ENCODE measurements around the gene USP10.

USP10 gene

DNA sequence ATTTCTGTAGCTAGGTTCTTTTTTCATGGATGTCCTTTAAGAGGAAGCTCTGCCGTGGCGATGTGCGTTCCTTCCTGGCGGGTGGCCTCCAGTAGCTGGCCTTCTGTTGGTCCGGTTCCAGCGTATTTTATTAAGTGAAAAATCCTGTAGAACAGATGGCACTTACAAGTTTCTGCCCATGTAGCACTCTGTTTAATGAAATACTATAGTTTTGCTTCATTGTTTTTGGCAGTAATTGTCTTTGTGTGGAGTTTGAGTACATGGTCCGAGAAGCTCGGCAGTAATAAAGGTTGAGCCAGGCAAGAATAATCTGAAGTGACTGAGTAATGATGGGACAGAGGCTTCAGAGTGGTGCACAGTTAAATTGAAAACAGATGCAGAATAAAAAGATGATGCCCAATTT is 20.4 kb downstream of the USP10 start:
- Histone ChIP-seq H3K27ac (ENCODE audit: extremely low read depth, low read depth, low read length) (no peak overlapping the region), H3K36me3 (ENCODE audit: control insufficient read depth in 2 of 2, insufficient read depth in 1 of 2, low read length in 2 of 2) (peaks cover 5 to 15% of the 10 kb centered on the region in 2 experiments; a peak in 2 of 3 replicates)

DNA sequence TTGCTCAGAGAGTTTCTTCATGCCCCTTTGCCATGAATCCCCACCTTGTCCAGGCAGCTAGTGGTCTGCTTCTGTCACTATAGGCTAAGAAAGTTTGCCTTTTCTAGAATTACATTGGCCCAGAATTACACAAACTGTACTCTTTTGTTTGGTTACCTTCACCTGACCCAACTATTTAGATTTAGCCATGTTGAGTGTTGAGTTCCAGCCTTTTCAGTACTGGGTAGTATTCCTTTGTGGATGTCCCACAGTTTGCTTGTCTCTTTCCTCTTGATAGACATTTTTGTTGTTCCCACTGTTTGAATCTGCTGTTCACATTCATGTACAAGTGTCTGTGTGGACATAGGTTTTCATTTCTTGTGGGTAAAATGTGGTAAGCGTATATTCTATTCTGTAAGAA is 22.3 kb downstream of the USP10 start:
- Histone ChIP-seq H3K36me3 (ENCODE audit: control insufficient read depth in 2 of 2, insufficient read depth in 1 of 2, low read length in 2 of 2) (peaks cover 5% of the 10 kb centered on the region in 2 experiments; a peak in 2 of 3 replicates), H3K27ac (ENCODE audit: extremely low read depth, low read depth, low read length) (no peak overlapping the region), H3K4me3 (ENCODE audit: low read depth, low read length) (no peak overlapping the region), H3K9me3 (ENCODE audit: control insufficient read depth, insufficient read depth, low read depth, low read length) (no peaks in the 10 kb centered on the region), H3K4me1 (ENCODE audit: control insufficient read depth, insufficient read depth, low read length) (peaks cover 36% of the 10 kb centered on the region)
- CTCF ChIA-PET, result no interaction called here
- POLR2A ChIA-PET, result no interaction called here
- TF ChIP-seq MZF1 (tag by site-specific recombination; IDR thresholded peaks at IDR 0.05; ENCODE audit: borderline replicate concordance) (peak; percentile 58; the same call in 1 of the 2 replicates), ZNF501 (tag by site-specific recombination; IDR thresholded peaks at IDR 0.05) (no peak), ZNF146 (tag by site-specific recombination; IDR thresholded peaks at IDR 0.05) (peak; percentile 87)
- TF ChIP-seq, protein P1, sequence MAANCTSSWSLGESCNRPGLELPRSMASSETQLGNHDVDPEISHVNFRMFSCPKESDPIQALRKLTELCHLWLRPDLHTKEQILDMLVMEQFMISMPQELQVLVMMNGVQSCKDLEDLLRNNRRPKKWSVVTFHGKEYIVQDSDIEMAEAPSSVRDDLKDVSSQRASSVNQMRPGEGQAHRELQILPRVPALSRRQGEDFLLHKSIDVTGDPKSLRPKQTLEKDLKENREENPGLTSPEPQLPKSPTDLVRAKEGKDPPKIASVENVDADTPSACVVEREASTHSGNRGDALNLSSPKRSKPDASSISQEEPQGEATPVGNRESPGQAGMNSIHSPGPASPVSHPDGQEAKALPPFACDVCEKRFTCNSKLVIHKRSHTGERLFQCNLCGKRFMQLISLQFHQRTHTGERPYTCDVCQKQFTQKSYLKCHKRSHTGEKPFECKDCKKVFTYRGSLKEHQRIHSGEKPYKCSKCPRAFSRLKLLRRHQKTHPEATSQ (tag by site-specific recombination; IDR thresholded peaks at IDR 0.05), result no peak
- TF ChIP-seq, protein P2, sequence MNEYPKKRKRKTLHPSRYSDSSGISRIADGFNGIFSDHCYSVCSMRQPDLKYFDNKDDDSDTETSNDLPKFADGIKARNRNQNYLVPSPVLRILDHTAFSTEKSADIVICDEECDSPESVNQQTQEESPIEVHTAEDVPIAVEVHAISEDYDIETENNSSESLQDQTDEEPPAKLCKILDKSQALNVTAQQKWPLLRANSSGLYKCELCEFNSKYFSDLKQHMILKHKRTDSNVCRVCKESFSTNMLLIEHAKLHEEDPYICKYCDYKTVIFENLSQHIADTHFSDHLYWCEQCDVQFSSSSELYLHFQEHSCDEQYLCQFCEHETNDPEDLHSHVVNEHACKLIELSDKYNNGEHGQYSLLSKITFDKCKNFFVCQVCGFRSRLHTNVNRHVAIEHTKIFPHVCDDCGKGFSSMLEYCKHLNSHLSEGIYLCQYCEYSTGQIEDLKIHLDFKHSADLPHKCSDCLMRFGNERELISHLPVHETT (tag by site-specific recombination; IDR thresholded peaks at IDR 0.05), result no peak

More for the DNA sequence above, 20.4 kb downstream of the USP10 start:
- POLR2A ChIA-PET, result interaction anchor here (0.8 kb wide), 1 partner anchor 71 kb away, joined by 3 read pairs; the partner anchor contains the start of gene KLHL36
- Histone ChIP-seq H3K4me3 (ENCODE audit: low read depth, low read length) (no peak overlapping the region), H3K9me3 (ENCODE audit: control insufficient read depth, insufficient read depth, low read depth, low read length) (no peaks in the 10 kb centered on the region), H3K4me1 (ENCODE audit: control insufficient read depth, insufficient read depth, low read length) (peaks cover 34% of the 10 kb centered on the region)
- 0 out of 2 replicates have a peak, but pooled peaks have one; percentile 17 for TF ChIP-seq OSR2 (tag by site-specific recombination; IDR thresholded peaks at IDR 0.05)
- TF ChIP-seq, protein P3, sequence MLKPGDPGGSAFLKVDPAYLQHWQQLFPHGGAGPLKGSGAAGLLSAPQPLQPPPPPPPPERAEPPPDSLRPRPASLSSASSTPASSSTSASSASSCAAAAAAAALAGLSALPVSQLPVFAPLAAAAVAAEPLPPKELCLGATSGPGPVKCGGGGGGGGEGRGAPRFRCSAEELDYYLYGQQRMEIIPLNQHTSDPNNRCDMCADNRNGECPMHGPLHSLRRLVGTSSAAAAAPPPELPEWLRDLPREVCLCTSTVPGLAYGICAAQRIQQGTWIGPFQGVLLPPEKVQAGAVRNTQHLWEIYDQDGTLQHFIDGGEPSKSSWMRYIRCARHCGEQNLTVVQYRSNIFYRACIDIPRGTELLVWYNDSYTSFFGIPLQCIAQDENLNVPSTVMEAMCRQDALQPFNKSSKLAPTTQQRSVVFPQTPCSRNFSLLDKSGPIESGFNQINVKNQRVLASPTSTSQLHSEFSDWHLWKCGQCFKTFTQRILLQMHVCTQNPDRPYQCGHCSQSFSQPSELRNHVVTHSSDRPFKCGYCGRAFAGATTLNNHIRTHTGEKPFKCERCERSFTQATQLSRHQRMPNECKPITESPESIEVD (tag by site-specific recombination; IDR thresholded peaks at IDR 0.05), result peak; percentile 29; the same call in 1 of the 2 replicates
- TF ChIP-seq ZFP3 (tag by site-specific recombination; IDR thresholded peaks at IDR 0.05; ENCODE audit: low read depth), result no peak
- CTCF ChIA-PET, result interaction anchor here (0.7 to 1.8 kb wide), 5 partner anchors 9 to 214 kb away, joined by 3 to 10 read pairs (median 4); no protein-coding TSS in a partner anchor

DNA sequence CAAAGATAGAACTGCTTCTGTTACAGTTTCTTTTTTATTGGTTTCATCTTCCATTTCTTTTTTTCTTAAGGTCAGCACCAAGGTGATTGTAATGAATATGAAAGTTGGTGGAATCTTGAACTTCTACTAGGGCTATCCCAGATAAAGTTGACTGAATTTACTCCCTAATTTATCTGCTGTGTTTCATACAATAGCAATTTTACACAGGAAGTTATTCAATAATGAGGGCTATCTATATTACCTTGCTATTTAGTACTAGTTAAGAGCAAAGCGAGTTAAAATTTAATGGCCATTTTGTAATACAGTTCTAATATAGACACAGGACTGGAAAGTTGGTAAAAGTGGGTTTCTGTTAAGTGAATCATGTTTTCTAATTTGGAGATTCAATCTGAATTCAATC is 24.1 kb downstream of the USP10 start:
- no peaks in the 10 kb centered on the region for H3K9me3 ChIP-seq (ENCODE audit: control insufficient read depth, insufficient read depth, low read depth, low read length)
- TF ChIP-seq KLF7 (tag by site-specific recombination; IDR thresholded peaks at IDR 0.05; ENCODE audit: borderline replicate concordance) (no peak), PRDM1 (tag by site-specific recombination; IDR thresholded peaks at IDR 0.05) (peak; percentile 13; the same call in 1 of the 2 replicates)
- H3K4me1 ChIP-seq (ENCODE audit: control insufficient read depth, insufficient read depth, low read length), result peaks cover 36% of the 10 kb centered on the region
- CTCF ChIA-PET, result interaction anchor here (0.6 to 8.7 kb wide), 7 partner anchors 9 to 305 kb away, joined by 3 to 115 read pairs (median 47); no protein-coding TSS in a partner anchor
- H3K36me3 ChIP-seq (ENCODE audit: control insufficient read depth in 2 of 2, insufficient read depth in 1 of 2, low read length in 2 of 2), result peaks cover 0 to 5% of the 10 kb centered on the region in 2 experiments; a peak in 1 of 3 replicates
- no peak overlapping the region for H3K4me3 ChIP-seq (ENCODE audit: low read depth, low read length)
- POLR2A ChIA-PET, result interaction anchor here (0.7 kb wide), 1 partner anchor 10 kb away, joined by 3 read pairs; no protein-coding TSS in a partner anchor
- no peak overlapping the region for H3K27ac ChIP-seq (ENCODE audit: extremely low read depth, low read depth, low read length)

DNA sequence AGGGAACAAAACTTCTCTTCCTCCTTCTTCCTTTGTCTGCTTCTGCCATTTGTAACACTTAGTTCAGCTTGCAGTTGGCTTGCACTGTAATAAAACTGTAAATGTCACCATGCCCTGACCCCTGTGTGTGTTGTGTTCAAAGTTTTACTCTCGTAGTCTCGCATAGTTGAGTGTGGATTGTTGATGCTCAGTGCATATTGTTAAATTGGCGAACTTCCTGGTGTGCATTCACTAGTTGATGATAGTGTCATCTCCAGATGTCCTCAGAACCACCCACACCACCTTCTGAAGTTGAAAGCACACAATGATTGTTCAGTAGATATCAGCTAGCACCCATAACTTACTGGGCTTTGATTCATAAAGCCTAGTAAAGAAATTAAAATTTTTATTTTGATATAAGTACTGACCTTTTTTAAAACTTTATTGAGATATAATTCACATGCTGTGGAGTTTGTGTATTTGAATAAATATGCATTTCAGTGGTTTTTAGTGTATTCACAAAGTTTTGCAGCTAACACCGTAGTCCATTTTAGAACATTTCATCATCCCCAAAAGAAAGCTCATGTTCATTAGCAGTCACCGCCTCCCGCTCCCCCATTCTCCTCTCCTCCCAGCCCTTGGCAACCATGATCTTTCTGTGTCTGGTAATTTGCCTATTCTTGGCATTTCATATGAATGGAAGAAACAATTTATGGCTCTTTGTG is 25.0 kb downstream of the USP10 start:
- H3K27ac ChIP-seq (ENCODE audit: extremely low read depth, low read depth, low read length), result peak overlapping the region; percentile 6; the same call in 1 of the 2 replicates
- H3K4me3 ChIP-seq (ENCODE audit: low read depth, low read length), result no peak overlapping the region
- H3K9me3 ChIP-seq (ENCODE audit: control insufficient read depth, insufficient read depth, low read depth, low read length), result no peaks in the 10 kb centered on the region
- CTCF ChIA-PET, result interaction anchor here (0.6 to 8.7 kb wide), 16 partner anchors 10 to 304 kb away, joined by 3 to 115 read pairs (median 12); no protein-coding TSS in a partner anchor
- peaks cover 0 to 5% of the 10 kb centered on the region in 2 experiments; a peak in 1 of 3 replicates for H3K36me3 ChIP-seq (ENCODE audit: control insufficient read depth in 2 of 2, insufficient read depth in 1 of 2, low read length in 2 of 2)
- peaks cover 30% of the 10 kb centered on the region for H3K4me1 ChIP-seq (ENCODE audit: control insufficient read depth, insufficient read depth, low read length)
- POLR2A ChIA-PET, result interaction anchor here (0.5 to 1.2 kb wide), 2 partner anchors 19 to 24 kb away, joined by 3 to 5 read pairs; no protein-coding TSS in a partner anchor
- TF ChIP-seq, protein P3 (tag by site-specific recombination; IDR thresholded peaks at IDR 0.05), result peak; percentile 89
- TF ChIP-seq ZNF114 (tag by site-specific recombination; IDR thresholded peaks at IDR 0.05), result no peak
- TF ChIP-seq FEZF1 (tag by site-specific recombination; IDR thresholded peaks at IDR 0.05), result peak; percentile 71
- no peak for TF ChIP-seq ZNF629 (tag by site-specific recombination; IDR thresholded peaks at IDR 0.05)
- TF ChIP-seq ZNF664 (tag by site-specific recombination; IDR thresholded peaks at IDR 0.05), result peak; percentile 56; the same call in 1 of the 2 replicates
- TF ChIP-seq ZNF211 (tag by site-specific recombination; IDR thresholded peaks at IDR 0.05; ENCODE audit: low read depth), result no peak
- TF ChIP-seq ZNF654 (tag by site-specific recombination; IDR thresholded peaks at IDR 0.05; ENCODE audit: low read depth), result no peak
- no peak for TF ChIP-seq HOXD13 (CRISPR knock-in tag; IDR thresholded peaks at IDR 0.05; ENCODE audit: borderline replicate concordance)
- TF ChIP-seq ZNF341 (tag by site-specific recombination; IDR thresholded peaks at IDR 0.05; ENCODE audit: low read depth), result no peak

Data from HEK293 (cell line).